ENCODE measurements around the gene KRT7. TPM values are rescaled to one million over a fixed set of nuclear protein-coding genes. Genes with fewer than 3 reads are reported as not detected.

The KRT7 gene
- total RNA-seq, 1 donor from 2014 or later, result 288 TPM

GRCh38 chr12:52199294-52199919 lies 33.6 kb upstream of the KRT7 start:
- DNase-seq (ENCODE audit: low read depth, low spot score), result no peak

GRCh38 chr12:52200086-52200780 lies 32.8 kb upstream of the KRT7 start:
- no peak for DNase-seq (ENCODE audit: low read depth, low spot score)

GRCh38 chr12:52200781-52201450 lies 32.1 kb upstream of the KRT7 start:
- no peak for DNase-seq (ENCODE audit: low read depth, low spot score)

GRCh38 chr12:52201451-52201839 lies 31.6 kb upstream of the KRT7 start:
- no peak for DNase-seq (ENCODE audit: low read depth, low spot score)

- DNase-seq (ENCODE audit: low read depth, low spot score), result no peak
Measured at GRCh38 chr12:52202361-52203078, 30.5 kb upstream of the KRT7 start.

- DNase-seq (ENCODE audit: low read depth, low spot score), result no peak
Measured at GRCh38 chr12:52203079-52203921, 29.7 kb upstream of the KRT7 start.

GRCh38 chr12:52204095-52204930 lies 28.7 kb upstream of the KRT7 start:
- DNase-seq (ENCODE audit: low read depth, low spot score), result no peak

GRCh38 chr12:52204931-52205505 lies 28.0 kb upstream of the KRT7 start:
- no peak for DNase-seq (ENCODE audit: low read depth, low spot score)

- DNase-seq (ENCODE audit: low read depth, low spot score), result no peak
Measured at GRCh38 chr12:52205612-52206303, 27.3 kb upstream of the KRT7 start.

GRCh38 chr12:52206304-52207040 lies 26.6 kb upstream of the KRT7 start:
- no peak for DNase-seq (ENCODE audit: low read depth, low spot score)

GRCh38 chr12:52207106-52207505 lies 25.9 kb upstream of the KRT7 start:
- no peak for DNase-seq (ENCODE audit: low read depth, low spot score)

- no peak for DNase-seq (ENCODE audit: low read depth, low spot score)
Measured at GRCh38 chr12:52207895-52208294, 25.1 kb upstream of the KRT7 start.

- DNase-seq (ENCODE audit: low read depth, low spot score), result no peak
Measured at GRCh38 chr12:52208424-52209165, 24.4 kb upstream of the KRT7 start.

GRCh38 chr12:52209321-52209720 lies 23.7 kb upstream of the KRT7 start:
- DNase-seq (ENCODE audit: low read depth, low spot score), result no peak

GRCh38 chr12:52210186-52210924 lies 22.7 kb upstream of the KRT7 start:
- DNase-seq (ENCODE audit: low read depth, low spot score), result no peak

GRCh38 chr12:52210925-52211650 lies 22.0 kb upstream of the KRT7 start:
- DNase-seq (ENCODE audit: low read depth, low spot score), result no peak
